Right renal cortex interstitium (tissue), 3 donors: ENCODE results near the gene AGAP1. TPM values are rescaled to one million over a fixed set of nuclear protein-coding genes. Genes with fewer than 3 reads are reported as not detected.

Experiments
- DNase-seq, 3 donors: peaks; one replicate each; pipeline ENCODE4 v3.0.0-alpha.2; 2013; ENCODE audit warnings: low read depth in 3 of 3, low spot score in 2 of 3
- polyA plus RNA-seq, 3 donors: library from polyadenylated mRNA; unstranded; fragments of 120-200 nt; gene quantifications; one replicate each; pipeline ENCODE4 v1.2.1, GENCODE V29; 2013; ENCODE audit not compliant: insufficient read length in 3 of 3

AGAP1 gene
- polyA plus RNA-seq, 3 donors: 18.0 to 22.6 (median 21.2) TPM

GRCh38 chr2:235506997-235507615 lies 13.3 kb downstream of the AGAP1 start:
- DNase-seq: no peak

GRCh38 chr2:235507928-235508327 lies 14.1 kb downstream of the AGAP1 start:
- DNase-seq: no peak

GRCh38 chr2:235508371-235509160 lies 14.7 kb downstream of the AGAP1 start:
- DNase-seq: no peak

GRCh38 chr2:235510318-235510717 lies 16.5 kb downstream of the AGAP1 start:
- no peak for DNase-seq

GRCh38 chr2:235511187-235511661 lies 17.4 kb downstream of the AGAP1 start:
- no peak for DNase-seq

GRCh38 chr2:235511751-235512698 lies 18.2 kb downstream of the AGAP1 start:
- no peak for DNase-seq

- DNase-seq: no peak
Observed at GRCh38 chr2:235512699-235513053, 18.8 kb downstream of the AGAP1 start.

- no peak for DNase-seq
Observed at GRCh38 chr2:235513984-235514626, 20.3 kb downstream of the AGAP1 start.

GRCh38 chr2:235514627-235515363 lies 21.0 kb downstream of the AGAP1 start:
- DNase-seq: no peak

- no peak for DNase-seq
Observed at GRCh38 chr2:235515364-235515742, 21.5 kb downstream of the AGAP1 start.

GRCh38 chr2:235515821-235516220 lies 22.0 kb downstream of the AGAP1 start:
- no peak for DNase-seq

GRCh38 chr2:235516257-235516656 lies 22.4 kb downstream of the AGAP1 start:
- no peak for DNase-seq

GRCh38 chr2:235518322-235519090 lies 24.7 kb downstream of the AGAP1 start:
- no peak for DNase-seq

GRCh38 chr2:235520787-235521186 lies 26.9 kb downstream of the AGAP1 start:
- DNase-seq: no peak

- DNase-seq: no peak
Observed at GRCh38 chr2:235521844-235522243, 28.0 kb downstream of the AGAP1 start.

- no peak for DNase-seq
Observed at GRCh38 chr2:235523021-235523420, 29.2 kb downstream of the AGAP1 start.

- DNase-seq: no peak
Observed at GRCh38 chr2:235523486-235524150, 29.8 kb downstream of the AGAP1 start.

GRCh38 chr2:235526166-235526565 lies 32.3 kb downstream of the AGAP1 start:
- no peak for DNase-seq
